GM12878 (cell line): ENCODE measurements around the gene MAD1L1. TPM values are rescaled to one million over a fixed set of nuclear protein-coding genes. Genes with fewer than 3 reads are reported as not detected.

Experiments
- ATAC-seq: fragments of 200-7000 bp; cut with Tn5 transposase; 3 replicates; pipeline ENCODE4 v1.9.1; 2020; ENCODE audit warnings: mild to moderate bottlenecking, moderate library complexity
- BruUV-seq: library from RNA; stranded (reverse); fragments of 400-500 nt; replicated peaks from 2 replicates; lab custom pipeline; 2021; lab: Mats Ljungman, UMichigan
- CTCF ChIA-PET: fragments of 300-600 bp; sonication (Branson Sonifier 250); formaldehyde crosslinking; extraction: SDS; loops from one replicate; lab custom pipeline; 2021; ENCODE audit warnings: inconsistent platforms; lab: Yijun Ruan, JAX
- POLR2A ChIA-PET: fragments of 350-600 bp; formaldehyde crosslinking; extraction: SDS; loops from one replicate; lab custom pipeline; 2021; ENCODE audit warnings: inconsistent platforms; lab: Charles Lee
- RAD21 ChIA-PET: fragments of 300-600 bp; sonication (Branson Sonifier 250); formaldehyde crosslinking; loops from one replicate; lab custom pipeline; 2023; ENCODE audit warnings: antibody characterized with exemption; ENCODE audit not compliant: unreplicated experiment; lab: Charles Lee
- SMC1A ChIA-PET: fragments of 300-600 bp; sonication (Branson Sonifier 250); formaldehyde crosslinking; loops from one replicate; lab custom pipeline; 2023; ENCODE audit not compliant: unreplicated experiment, uncharacterized antibody; lab: Charles Lee
- DNase-seq: peaks from one replicate; pipeline ENCODE4 v3.0.0-alpha.2; 2011; ENCODE audit warnings: low read depth, low spot score
- FAIRE-seq: peaks from 3 replicates; lab custom pipeline; 2011; peaks lifted over from hg19 to GRCh38; lab: Jason Lieb, UNC
- H2AFZ ChIP-seq: 2 replicates; pipeline ENCODE4 v1.6.0; 2011; ENCODE audit warnings: low read depth, low read length, control low read depth; ENCODE audit not compliant: control insufficient read depth
- H3K27ac ChIP-seq: 2 replicates; pipeline ENCODE4 v1.5.1; 2011; ENCODE audit warnings: control low read depth; ENCODE audit not compliant: control insufficient read depth, insufficient read depth
- H3K27me3 ChIP-seq, 2 experiments: replicated peaks in 1 of 2; 2 replicates each; pipeline versions ENCODE4 v1.6.0 to v1.6.1; 2011; ENCODE audit warnings: low read length in 1 of 2; ENCODE audit not compliant: control insufficient read depth in 2 of 2, insufficient read depth in 2 of 2
- H3K36me3 ChIP-seq, 2 experiments: 2 replicates each; pipeline ENCODE4 v1.5.1; 2011; ENCODE audit warnings: low read length in 1 of 2; ENCODE audit not compliant: control insufficient read depth in 2 of 2, insufficient read depth in 2 of 2
- H3K4me1 ChIP-seq: 2 replicates; pipeline ENCODE4 v1.6.1; 2011; ENCODE audit warnings: mild to moderate bottlenecking, low read length, moderate library complexity, mixed read lengths; ENCODE audit not compliant: control insufficient read depth, insufficient read depth
- H3K4me2 ChIP-seq: 2 replicates; pipeline ENCODE4 v1.6.0; 2011; ENCODE audit warnings: control low read depth; ENCODE audit not compliant: control insufficient read depth, insufficient read depth
- H3K4me3 ChIP-seq: fragments of 200-600 bp; sonication (generic); 2 replicates; pipeline ENCODE4 v1.5.1; 2016
- H3K79me2 ChIP-seq: 2 replicates; pipeline ENCODE4 v1.6.0; 2011; ENCODE audit warnings: low read length; ENCODE audit not compliant: control insufficient read depth, insufficient read depth
- H3K9ac ChIP-seq: 2 replicates; pipeline ENCODE4 v1.8.0; 2011; ENCODE audit warnings: low read length, control low read depth, mixed read lengths; ENCODE audit not compliant: control insufficient read depth, insufficient read depth
- H3K9me3 ChIP-seq: replicated peaks from 3 replicates; pipeline ENCODE4 v1.5.1; 2011; ENCODE audit warnings: mild to moderate bottlenecking, low read length; ENCODE audit not compliant: control insufficient read depth, insufficient read depth
- H4K20me1 ChIP-seq: 2 replicates; pipeline ENCODE4 v1.6.0; 2011; ENCODE audit not compliant: control insufficient read depth, insufficient read depth
- CTCF ChIP-seq, 3 experiments: IDR thresholded peaks in 2 of 3; conservative IDR thresholded peaks in 1 of 3; 2 replicates each; pipeline ENCODE4 v1.5.1; 2011; ENCODE audit warnings: low read depth in 3 of 3, low read length in 3 of 3, mild to moderate bottlenecking in 3 of 3, control low read depth in 2 of 3, moderate library complexity in 2 of 3, inconsistent platforms in 1 of 3, mixed read lengths in 1 of 3; ENCODE audit not compliant: control insufficient read depth in 2 of 3, insufficient read depth in 1 of 3; ENCODE audit errors: extremely low read depth in 1 of 3
- ELK1 ChIP-seq: IDR thresholded peaks from 2 replicates; pipeline ENCODE4 v1.6.1; 2012; ENCODE audit warnings: low read depth, low read length, improper control_type of control experiment
- HCFC1 ChIP-seq: fragments of 150-350 bp; IDR thresholded peaks from 2 replicates; pipeline ENCODE4 v1.6.1; 2014; ENCODE audit warnings: low read length
- MTA3 ChIP-seq: IDR thresholded peaks from 2 replicates; pipeline ENCODE4 v1.6.1; 2012; ENCODE audit warnings: low read length, inconsistent platforms, borderline replicate concordance
- SIN3A ChIP-seq: IDR thresholded peaks from 2 replicates; pipeline ENCODE4 v1.6.1; 2012; ENCODE audit warnings: low read depth, low read length, improper control_type of control experiment
- SKIL ChIP-seq: fragments of 450-650 bp; IDR thresholded peaks from 2 replicates; pipeline ENCODE4 v1.6.1; 2017; ENCODE audit warnings: mild to moderate bottlenecking, low read depth, inconsistent platforms; ENCODE audit not compliant: poor library complexity, severe bottlenecking
- TAF1 ChIP-seq: IDR thresholded peaks from 2 replicates; pipeline ENCODE4 v1.6.1; 2011; ENCODE audit warnings: mild to moderate bottlenecking, low read depth, low read length, borderline replicate concordance
- WGBS: methylation state at CpG from one replicate; pipeline ENCODE4 v1.1.6; 2016; ENCODE audit warnings: low lambda C conversion rate; ENCODE audit not compliant: insufficient replicate concordance, insufficient coverage; ENCODE audit errors: missing lambda C conversion rate; 5-methylcytosine and 5-hydroxymethylcytosine counted together
- in situ Hi-C: fragments of 300-500 bp; cut with MboI; formaldehyde crosslinking; loops from 9 replicates; pipeline ENCODE4 v1.14.3; 2018; ENCODE audit warnings: mixed read lengths
- intact Hi-C: fragments of 100-400 bp; cut with micrococcal nuclease; formaldehyde crosslinking; loops from one replicate; pipeline ENCODE4 v1.14.2; 2022; ENCODE audit not compliant: unreplicated experiment
- polyA plus RNA-seq, 11 experiments: library from polyadenylated mRNA; depleted of rRNA in 4 of 11; unstranded in 6 of 11; stranded (reverse) in 5 of 11; fragments of >200 nt; fragmentation: Nextera tagmentation in 4 of 11; fragmentation: Illumina TruSeq in 1 of 11; extraction: Ambion mirVana in 4 of 11; extraction: Trizol in 1 of 11; gene quantifications; 1 replicate in 1 of 11; 2 replicates in 10 of 11; pipeline versions ENCODE4 v1.2.1 to v1.2.3, GENCODE V29; 2011 to 2016; ENCODE audit warnings: inconsistent platforms in 2 of 11, missing spikeins in 2 of 11, low read depth in 1 of 11
- total RNA-seq, 4 experiments: library from RNA; depleted of rRNA in 3 of 4; stranded (reverse); fragments of >200 nt in 3 of 4; fragmentation: Illumina TruSeq in 1 of 4; extraction: Trizol in 1 of 4; gene quantifications; 2 replicates each; pipeline versions ENCODE4 v1.2.1 to v1.2.3, GENCODE V29; 2013 to 2021

The MAD1L1 gene
- total and polyA plus RNA-seq, 10 of the 15 experiments (the other 5 are each of a cell fraction or from before 2014, with no cell fraction given) = 2.2 to 76.8 (median 38.3) TPM

DNA sequence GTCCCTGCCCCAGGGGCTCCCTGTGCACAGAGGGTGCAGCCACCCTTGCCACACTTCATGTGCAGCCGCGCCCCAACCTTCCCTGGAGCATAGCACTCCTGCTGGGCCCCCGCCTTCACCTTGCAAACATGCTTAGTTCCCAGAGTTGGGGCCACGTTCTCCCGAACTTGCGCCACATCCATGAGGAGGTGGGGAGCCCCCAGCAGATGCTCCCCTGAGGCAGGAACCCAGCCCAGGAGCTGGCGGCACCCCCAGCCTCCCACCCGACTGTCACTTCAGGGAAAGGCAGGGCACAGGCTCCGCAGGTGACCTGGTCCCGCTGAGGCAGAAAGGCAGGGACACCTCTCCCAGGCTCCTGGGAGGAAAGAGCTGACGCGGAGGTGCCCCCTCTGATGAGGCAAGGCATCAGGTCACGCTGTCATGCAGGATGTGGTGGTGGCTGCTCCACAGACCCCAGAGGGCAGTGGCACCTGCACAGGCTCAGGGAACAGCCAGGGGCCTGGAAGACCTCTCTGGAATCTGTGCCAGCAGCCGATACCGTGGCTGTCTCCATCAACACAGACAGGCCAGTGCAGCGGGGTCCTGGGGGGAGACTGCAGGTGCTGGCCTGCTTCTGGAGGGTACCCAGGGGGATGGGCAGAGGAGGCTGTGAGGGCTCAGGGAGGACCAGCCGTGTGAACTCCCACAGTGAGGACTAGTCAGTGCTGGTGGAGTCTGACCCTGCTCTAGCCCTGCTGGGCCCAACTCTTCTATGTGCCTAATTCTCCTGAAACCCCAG lies 221.3 kb downstream of the MAD1L1 start:
- no peaks in the 10 kb centered on the region for H4K20me1 ChIP-seq
- H3K36me3 ChIP-seq = peaks cover 0 to 5% of the 10 kb centered on the region in 2 experiments; a peak in 2 of 4 replicates
- intact Hi-C loops = no loop called here
- TF ChIP-seq SIN3A = no peak
- no peak for TF ChIP-seq HCFC1
- no peak for TF ChIP-seq TAF1
- TF ChIP-seq SKIL = no peak
- no peak for TF ChIP-seq MTA3
- no peak for TF ChIP-seq CTCF (IDR thresholded peaks at IDR 0.05 in 2 of 3, conservative IDR thresholded peaks at IDR 0.05 in 1 of 3; ENCODE audit: control insufficient read depth in 2 of 3, extremely low read depth in 1 of 3, insufficient read depth in 1 of 3, low read depth in 3 of 3, low read length in 3 of 3)
- no peak for TF ChIP-seq ELK1
- FAIRE-seq (no peak), ATAC-seq (no peak), DNase-seq (no peak)
- WGBS = 89% methylated on average over 16 of the region's 17 CpGs
- no peak overlapping the region for H3K9ac ChIP-seq
- H3K4me3 ChIP-seq = no peak overlapping the region
- no peak overlapping the region for H3K27ac ChIP-seq
- in situ Hi-C loops = no loop called here
- no peaks in the 10 kb centered on the region for H3K27me3 ChIP-seq
- ChIA-PET RAD21 (no interaction called here), POLR2A (no interaction called here), SMC1A (no interaction called here), CTCF (no interaction called here)
- no peaks in the 10 kb centered on the region for H3K79me2 ChIP-seq
- no TSS peak for BruUV-seq
- H2AFZ ChIP-seq = no peak overlapping the region
- no peaks in the 10 kb centered on the region for H3K4me1 ChIP-seq
- H3K4me2 ChIP-seq = no peak overlapping the region
- H3K9me3 ChIP-seq = no peaks in the 10 kb centered on the region
